Thoracic aorta (tissue), 2 donors: ENCODE measurements around the gene MAP4K5. TPM values are rescaled to one million over a fixed set of nuclear protein-coding genes. Genes with fewer than 3 reads are reported as not detected.

Experiments
- ATAC-seq: fragments of 150-250 bp; one replicate; pipeline ENCODE4 v1.8.0; 2017; ENCODE audit warnings: low read depth; ENCODE audit not compliant: insufficient number of reproducible peaks, low FRiP score
- DNase-seq: peaks from one replicate; pipeline ENCODE4 v3.0.0-alpha.2; 2020; ENCODE audit warnings: low spot score
- H3K27ac ChIP-seq, 2 donors: fragments of 200-600 bp; sonication (generic); 1 replicate in 1 of 2; 2 replicates in 1 of 2; pipeline ENCODE4 v1.5.1; 2016; ENCODE audit warnings: mild to moderate bottlenecking in 2 of 2, moderate library complexity in 2 of 2
- H3K27me3 ChIP-seq: fragments of 200-600 bp; sonication (generic); replicated peaks from 2 replicates; pipeline ENCODE4 v1.6.0; 2016; ENCODE audit warnings: mild to moderate bottlenecking; ENCODE audit not compliant: insufficient read depth
- H3K36me3 ChIP-seq: fragments of 200-600 bp; sonication (generic); one replicate; pipeline ENCODE4 v1.5.1; 2016
- H3K4me1 ChIP-seq, 2 donors: fragments of 200-600 bp; sonication (generic); 1 replicate in 1 of 2; 2 replicates in 1 of 2; pipeline versions ENCODE4 v1.5.1 to v1.6.0; 2016; ENCODE audit warnings: low read depth in 2 of 2, mild to moderate bottlenecking in 1 of 2; ENCODE audit not compliant: control insufficient read depth in 1 of 2
- H3K4me3 ChIP-seq: fragments of 200-600 bp; sonication (generic); 2 replicates; pipeline ENCODE4 v1.5.1; 2016; ENCODE audit warnings: mild to moderate bottlenecking
- H3K9me3 ChIP-seq: fragments of 200-600 bp; sonication (generic); 2 replicates; pipeline ENCODE4 v1.5.1; 2016
- total RNA-seq, 2 donors: library from RNA; depleted of rRNA; stranded (reverse); fragments of >200 nt; gene quantifications; one replicate each; pipeline versions ENCODE4 v1.1.0 to v1.2.3, GENCODE V29; 2016
- TF ChIP-seq, protein P1 (sequence below): fragments of 200-600 bp; sonication (generic); IDR thresholded peaks from one replicate; pipeline ENCODE4 v1.5.1; 2019; ENCODE audit warnings: antibody characterized with exemption

The MAP4K5 gene
- total RNA-seq, 2 donors from 2014 or later: 231 to 238 TPM

- TF ChIP-seq, protein P1, sequence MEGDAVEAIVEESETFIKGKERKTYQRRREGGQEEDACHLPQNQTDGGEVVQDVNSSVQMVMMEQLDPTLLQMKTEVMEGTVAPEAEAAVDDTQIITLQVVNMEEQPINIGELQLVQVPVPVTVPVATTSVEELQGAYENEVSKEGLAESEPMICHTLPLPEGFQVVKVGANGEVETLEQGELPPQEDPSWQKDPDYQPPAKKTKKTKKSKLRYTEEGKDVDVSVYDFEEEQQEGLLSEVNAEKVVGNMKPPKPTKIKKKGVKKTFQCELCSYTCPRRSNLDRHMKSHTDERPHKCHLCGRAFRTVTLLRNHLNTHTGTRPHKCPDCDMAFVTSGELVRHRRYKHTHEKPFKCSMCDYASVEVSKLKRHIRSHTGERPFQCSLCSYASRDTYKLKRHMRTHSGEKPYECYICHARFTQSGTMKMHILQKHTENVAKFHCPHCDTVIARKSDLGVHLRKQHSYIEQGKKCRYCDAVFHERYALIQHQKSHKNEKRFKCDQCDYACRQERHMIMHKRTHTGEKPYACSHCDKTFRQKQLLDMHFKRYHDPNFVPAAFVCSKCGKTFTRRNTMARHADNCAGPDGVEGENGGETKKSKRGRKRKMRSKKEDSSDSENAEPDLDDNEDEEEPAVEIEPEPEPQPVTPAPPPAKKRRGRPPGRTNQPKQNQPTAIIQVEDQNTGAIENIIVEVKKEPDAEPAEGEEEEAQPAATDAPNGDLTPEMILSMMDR: no peak
- H3K9me3 ChIP-seq: no peaks in the 10 kb centered on the region
- H3K4me1 ChIP-seq: peaks cover 11 to 65% of the 10 kb centered on the region in 2 donors
- no peak overlapping the region for H3K4me3 ChIP-seq
- ATAC-seq: no peak
- no peaks in the 10 kb centered on the region for H3K27me3 ChIP-seq
- DNase-seq: no peak
- peak overlapping the region; percentile 0 to 25 for H3K27ac ChIP-seq
- no peaks in the 10 kb centered on the region for H3K36me3 ChIP-seq
These were observed 2.8 kb downstream of the MAP4K5 start for GRCh38 chr14:50529288-50530179.

- ATAC-seq (no peak), DNase-seq (no peak)
- H3K27me3 ChIP-seq: no peaks in the 10 kb centered on the region
- no peak overlapping the region for H3K27ac ChIP-seq
- H3K36me3 ChIP-seq: no peaks in the 10 kb centered on the region
- peaks cover 13 to 62% of the 10 kb centered on the region in 2 donors for H3K4me1 ChIP-seq
- no peak overlapping the region for H3K4me3 ChIP-seq
- no peaks in the 10 kb centered on the region for H3K9me3 ChIP-seq
- TF ChIP-seq, protein P1: no peak
These were observed 4.4 kb downstream of the MAP4K5 start for GRCh38 chr14:50528000-50528399.

GRCh38 chr14:50524731-50525515, 7.4 kb downstream of the MAP4K5 start:
- ATAC-seq (no peak), DNase-seq (no peak)
- Histone ChIP-seq H3K9me3 (no peaks in the 10 kb centered on the region), H3K27me3 (no peaks in the 10 kb centered on the region), H3K4me3 (no peak overlapping the region), H3K4me1 (peaks cover 23 to 58% of the 10 kb centered on the region in 2 donors), H3K36me3 (no peaks in the 10 kb centered on the region), H3K27ac (no peak overlapping the region)
- TF ChIP-seq, protein P1: no peak

DNA sequence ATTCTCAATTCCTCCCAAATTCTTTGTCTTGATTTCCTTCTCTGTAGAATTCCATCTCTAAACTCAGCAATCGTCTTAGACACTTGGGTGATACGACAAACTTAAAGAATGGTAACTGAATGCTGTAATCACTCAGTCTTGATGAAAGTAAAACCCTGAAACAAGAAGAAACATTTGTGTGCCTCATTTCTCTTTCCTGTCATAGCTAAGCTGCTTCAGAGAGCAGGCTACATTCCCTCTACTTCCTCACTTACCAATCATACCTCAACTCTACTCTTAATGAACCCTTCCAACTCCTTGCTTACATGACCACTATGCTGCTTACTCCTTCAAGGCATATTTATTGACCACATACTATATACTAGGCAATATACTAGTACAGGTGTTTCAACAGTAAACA, 8.3 kb downstream of the MAP4K5 start:
- no peaks in the 10 kb centered on the region for H3K27me3 ChIP-seq
- H3K4me3 ChIP-seq: no peak overlapping the region
- no peak overlapping the region for H3K27ac ChIP-seq
- TF ChIP-seq, protein P1: no peak
- ATAC-seq (no peak), DNase-seq (no peak)
- no peaks in the 10 kb centered on the region for H3K9me3 ChIP-seq
- H3K36me3 ChIP-seq: no peaks in the 10 kb centered on the region
- peaks cover 19 to 49% of the 10 kb centered on the region in 2 donors for H3K4me1 ChIP-seq
